Neural cell (in vitro differentiated cells): ENCODE data around the gene LCP2. TPM values are rescaled to one million over a fixed set of nuclear protein-coding genes. Genes with fewer than 3 reads are reported as not detected.

Source experiments
- H2AFZ ChIP-seq: fragments of 200-600, 300-800 bp; sonication (generic), shearing (Covaris generic); 2 replicates; pipeline ENCODE4 v1.6.0; 2014; ENCODE audit warnings: low read depth, mild to moderate bottlenecking, antibody characterized with exemption, low read length, moderate library complexity
- H3F3A ChIP-seq: fragments of 200-600 bp; shearing (Covaris generic); 2 replicates; pipeline ENCODE4 v1.6.1; 2016; ENCODE audit warnings: mild to moderate bottlenecking, moderate library complexity, mixed read lengths, antibody characterized with exemption, low read length; ENCODE audit not compliant: insufficient read depth, poor library complexity, severe bottlenecking
- H3K27ac ChIP-seq: fragments of 200-600, 300-800 bp; sonication (generic), shearing (Covaris generic); 2 replicates; pipeline ENCODE4 v1.5.1; 2014; ENCODE audit warnings: mild to moderate bottlenecking, low read length, moderate library complexity
- H3K27me3 ChIP-seq: fragments of 300-800, 200-600 bp; sonication (generic), shearing (Covaris generic); 2 replicates; pipeline ENCODE4 v1.6.0; 2014; ENCODE audit warnings: mild to moderate bottlenecking, low read depth, low read length, moderate library complexity; ENCODE audit not compliant: insufficient read depth
- H3K36me3 ChIP-seq: fragments of 300-800, 200-600 bp; sonication (generic), shearing (Covaris generic); 2 replicates; pipeline ENCODE4 v1.5.1; 2014; ENCODE audit warnings: mild to moderate bottlenecking, antibody characterized with exemption, low read length, moderate library complexity; ENCODE audit not compliant: insufficient read depth
- H3K4me2 ChIP-seq: fragments of 300-800, 200-600 bp; sonication (generic), shearing (Covaris generic); 2 replicates; pipeline ENCODE4 v1.6.0; 2014; ENCODE audit warnings: mild to moderate bottlenecking, low read length
- H3K4me3 ChIP-seq: fragments of 300-800, 200-600 bp; sonication (generic), shearing (Covaris generic); 2 replicates; pipeline ENCODE4 v1.5.1; 2014; ENCODE audit warnings: mild to moderate bottlenecking, low read length, moderate library complexity
- H3K79me2 ChIP-seq: fragments of 200-600 bp; shearing (Covaris generic); replicated peaks from 2 replicates; pipeline ENCODE4 v1.6.0; 2014; ENCODE audit warnings: mild to moderate bottlenecking, low read length, moderate library complexity; ENCODE audit not compliant: insufficient read depth
- H3K9ac ChIP-seq: fragments of 300-800, 200-600 bp; sonication (generic), shearing (Covaris generic); 2 replicates; pipeline ENCODE4 v1.6.1; 2016; ENCODE audit warnings: mild to moderate bottlenecking, low read length, mixed read lengths
- H3K9me2 ChIP-seq: fragments of 200-600 bp; shearing (Covaris generic); 2 replicates; pipeline ENCODE4 v1.6.1; 2016; ENCODE audit warnings: mild to moderate bottlenecking, low read length, mixed read lengths; ENCODE audit not compliant: insufficient read depth
- H3K9me3 ChIP-seq: fragments of 200-600, 300-800 bp; sonication (generic), shearing (Covaris generic); 2 replicates; pipeline ENCODE4 v1.6.1; 2016; ENCODE audit warnings: mild to moderate bottlenecking, mixed run types, low read length, moderate library complexity, mixed read lengths
- H4K20me1 ChIP-seq: fragments of 200-600 bp; shearing (Covaris generic); 2 replicates; pipeline ENCODE4 v1.6.1; 2016; ENCODE audit warnings: mild to moderate bottlenecking, mixed run types; ENCODE audit not compliant: insufficient read depth
- CTCF ChIP-seq: fragments of 450-650 bp; IDR thresholded peaks from 2 replicates; pipeline ENCODE4 v1.5.1; 2014; ENCODE audit warnings: antibody characterized with exemption, mild to moderate bottlenecking, moderate library complexity; ENCODE audit not compliant: poor library complexity, severe bottlenecking
- EP300 ChIP-seq: fragments of 450-650 bp; conservative IDR thresholded peaks from 2 replicates; pipeline ENCODE4 v1.6.1; 2014; ENCODE audit warnings: antibody characterized with exemption, mild to moderate bottlenecking, moderate library complexity; ENCODE audit not compliant: poor library complexity, severe bottlenecking
- EZH2 ChIP-seq: fragments of 200-600, 300-800 bp; shearing (Covaris generic), sonication (generic); IDR thresholded peaks from 2 replicates; pipeline ENCODE4 v1.6.1; 2014; ENCODE audit warnings: antibody characterized with exemption, low read length, borderline replicate concordance, mild to moderate bottlenecking; ENCODE audit not compliant: insufficient read depth, poor library complexity, severe bottlenecking
- MXI1 ChIP-seq: fragments of 450-650 bp; conservative IDR thresholded peaks from 2 replicates; pipeline ENCODE4 v1.6.1; 2014; ENCODE audit warnings: antibody characterized with exemption, mild to moderate bottlenecking; ENCODE audit not compliant: poor library complexity, severe bottlenecking
- POLR2AphosphoS5 ChIP-seq: IDR thresholded peaks from 2 replicates; pipeline ENCODE4 v1.6.1; 2012
- RAD21 ChIP-seq: fragments of 450-650 bp; conservative IDR thresholded peaks from 2 replicates; pipeline ENCODE4 v1.6.1; 2014; ENCODE audit warnings: antibody characterized with exemption, mild to moderate bottlenecking, moderate library complexity
- REST ChIP-seq: IDR thresholded peaks from 2 replicates; pipeline ENCODE4 v1.6.1; 2012; ENCODE audit warnings: borderline replicate concordance
- SMC3 ChIP-seq: fragments of 450-650 bp; conservative IDR thresholded peaks from 2 replicates; pipeline ENCODE4 v1.6.1; 2014; ENCODE audit warnings: antibody characterized with exemption, mild to moderate bottlenecking, moderate library complexity; ENCODE audit not compliant: poor library complexity
- TAF1 ChIP-seq: IDR thresholded peaks from 2 replicates; pipeline ENCODE4 v1.6.1; 2012; ENCODE audit warnings: low read depth
- polyA plus RNA-seq: library from polyadenylated mRNA; depleted of rRNA; stranded (reverse); fragments of >200 nt; gene quantifications from 2 replicates; pipeline ENCODE4 v1.2.3, GENCODE V29; 2014

Gene LCP2
- polyA plus RNA-seq, 1 donor from 2014 or later, result not detected

- Histone ChIP-seq H3K4me3 (no peak overlapping the region), H2AFZ (no peak overlapping the region), H3K27me3 (no peaks in the 10 kb centered on the region), H3F3A (no peaks in the 10 kb centered on the region), H3K4me2 (no peak overlapping the region), H3K27ac (no peak overlapping the region), H3K9me2 (no peaks in the 10 kb centered on the region), H3K36me3 (no peaks in the 10 kb centered on the region), H3K9ac (no peak overlapping the region), H3K9me3 (no peaks in the 10 kb centered on the region), H3K79me2 (no peaks in the 10 kb centered on the region), H4K20me1 (no peaks in the 10 kb centered on the region)
- TF ChIP-seq REST (no peak), SMC3 (no peak), POLR2AphosphoS5 (no peak), EP300 (no peak), CTCF (no peak), EZH2 (no peak), TAF1 (no peak), RAD21 (no peak), MXI1 (no peak)
Observed at GRCh38 chr5:170307575-170308465, 10.2 kb upstream of the LCP2 start.

GRCh38 chr5:170306381-170306831 is 8.8 kb upstream of the LCP2 start:
- H4K20me1 ChIP-seq, result no peaks in the 10 kb centered on the region
- no peak overlapping the region for H3K4me3 ChIP-seq
- H3K4me2 ChIP-seq, result no peak overlapping the region
- no peak for TF ChIP-seq EP300
- no peak for TF ChIP-seq MXI1
- no peak for TF ChIP-seq SMC3
- TF ChIP-seq EZH2, result no peak
- TF ChIP-seq RAD21, result no peak
- TF ChIP-seq TAF1, result no peak
- no peak for TF ChIP-seq POLR2AphosphoS5
- no peak for TF ChIP-seq CTCF
- no peak for TF ChIP-seq REST
- no peaks in the 10 kb centered on the region for H3K36me3 ChIP-seq
- no peaks in the 10 kb centered on the region for H3K79me2 ChIP-seq
- H3F3A ChIP-seq, result no peaks in the 10 kb centered on the region
- no peak overlapping the region for H3K27ac ChIP-seq
- no peak overlapping the region for H2AFZ ChIP-seq
- H3K9me2 ChIP-seq, result no peaks in the 10 kb centered on the region
- H3K9ac ChIP-seq, result no peak overlapping the region
- no peaks in the 10 kb centered on the region for H3K9me3 ChIP-seq
- no peaks in the 10 kb centered on the region for H3K27me3 ChIP-seq
